ENCODE data around the gene ZFYVE21.

GRCh38 chr14:103740991-103741689 is 25.5 kb downstream of the ZFYVE21 start:
- TF ChIP-seq ZMAT4 (CRISPR knock-in tag; IDR thresholded peaks at IDR 0.05) (no peak), ATF2 (CRISPR knock-in tag; IDR thresholded peaks at IDR 0.05; ENCODE audit: borderline replicate concordance, low read depth) (no peak), NFYB (CRISPR knock-in tag; conservative IDR thresholded peaks at IDR 0.05; ENCODE audit: low read depth) (no peak), CTCF (IDR thresholded peaks at IDR 0.05) (no peak), ATF6 (CRISPR knock-in tag; IDR thresholded peaks at IDR 0.05) (no peak), ZBTB21 (CRISPR knock-in tag; IDR thresholded peaks at IDR 0.05; ENCODE audit: borderline replicate concordance) (no peak), FOXP1 (CRISPR knock-in tag; IDR thresholded peaks at IDR 0.05; ENCODE audit: borderline replicate concordance) (no peak), TCF7 (CRISPR knock-in tag; IDR thresholded peaks at IDR 0.05; ENCODE audit: low read depth) (no peak), ZNF121 (CRISPR knock-in tag; IDR thresholded peaks at IDR 0.05) (no peak), MLX (CRISPR knock-in tag; IDR thresholded peaks at IDR 0.05) (no peak), ATF3 (CRISPR knock-in tag; conservative IDR thresholded peaks at IDR 0.05) (no peak), SMAD3 (CRISPR knock-in tag; IDR thresholded peaks at IDR 0.05; ENCODE audit: borderline replicate concordance) (no peak)
